A549 (cell line): ENCODE data around the gene GNG14.

Experiments used
- CHD2 ChIP-seq: fragments of 150-350 bp; IDR thresholded peaks from 2 replicates; pipeline ENCODE4 v1.6.1; 2014; ENCODE audit warnings: low read length; ENCODE audit not compliant: partially characterized antibody
- CTCF ChIP-seq: fragments of >200 bp; sonication (Bioruptor Twin); formaldehyde crosslinking; IDR thresholded peaks from 3 replicates; pipeline ENCODE4 v1.5.1; 2016
- FOXS1 ChIP-seq: fragments of 250-450 bp; sonication (Bioruptor Pico); IDR thresholded peaks from 2 replicates; pipeline ENCODE4 v1.5.0; 2020; ENCODE audit warnings: mild to moderate bottlenecking, moderate library complexity
- JUN ChIP-seq, 2 experiments: fragments of >200 bp; sonication (Bioruptor Twin); formaldehyde crosslinking; IDR thresholded peaks; 2 replicates in 1 of 2; 3 replicates in 1 of 2; pipeline ENCODE4 v1.6.1; 2016 to 2017
- MAZ ChIP-seq: fragments of 150-350 bp; IDR thresholded peaks from 2 replicates; pipeline ENCODE4 v1.6.1; 2014; ENCODE audit warnings: antibody characterized with exemption, low read depth, low read length, borderline replicate concordance
- POLR2A ChIP-seq: IDR thresholded peaks from 2 replicates; pipeline ENCODE4 v1.6.1; 2012; ENCODE audit warnings: mild to moderate bottlenecking, low read length
- RNF2 ChIP-seq: fragments of 200-600 bp; sonication (generic); IDR thresholded peaks from 2 replicates; pipeline ENCODE4 v1.6.1; 2016; ENCODE audit warnings: low read depth, mild to moderate bottlenecking, antibody characterized with exemption, moderate library complexity, borderline replicate concordance
- TF ChIP-seq, protein P1 (sequence below): fragments of 200-600 bp; sonication (generic); IDR thresholded peaks from 2 replicates; pipeline ENCODE4 v1.6.1; 2016; ENCODE audit warnings: antibody characterized with exemption, mild to moderate bottlenecking, moderate library complexity
- TF ChIP-seq, protein P2 (sequence below): IDR thresholded peaks from 2 replicates; pipeline ENCODE4 v1.6.1; 2012

GRCh38 chr19:12676384-12676792 lies 11.4 kb upstream of the GNG14 start:
- TF ChIP-seq FOXS1 = no peak
- TF ChIP-seq CTCF = peak; percentile 54
- TF ChIP-seq, protein P1, sequence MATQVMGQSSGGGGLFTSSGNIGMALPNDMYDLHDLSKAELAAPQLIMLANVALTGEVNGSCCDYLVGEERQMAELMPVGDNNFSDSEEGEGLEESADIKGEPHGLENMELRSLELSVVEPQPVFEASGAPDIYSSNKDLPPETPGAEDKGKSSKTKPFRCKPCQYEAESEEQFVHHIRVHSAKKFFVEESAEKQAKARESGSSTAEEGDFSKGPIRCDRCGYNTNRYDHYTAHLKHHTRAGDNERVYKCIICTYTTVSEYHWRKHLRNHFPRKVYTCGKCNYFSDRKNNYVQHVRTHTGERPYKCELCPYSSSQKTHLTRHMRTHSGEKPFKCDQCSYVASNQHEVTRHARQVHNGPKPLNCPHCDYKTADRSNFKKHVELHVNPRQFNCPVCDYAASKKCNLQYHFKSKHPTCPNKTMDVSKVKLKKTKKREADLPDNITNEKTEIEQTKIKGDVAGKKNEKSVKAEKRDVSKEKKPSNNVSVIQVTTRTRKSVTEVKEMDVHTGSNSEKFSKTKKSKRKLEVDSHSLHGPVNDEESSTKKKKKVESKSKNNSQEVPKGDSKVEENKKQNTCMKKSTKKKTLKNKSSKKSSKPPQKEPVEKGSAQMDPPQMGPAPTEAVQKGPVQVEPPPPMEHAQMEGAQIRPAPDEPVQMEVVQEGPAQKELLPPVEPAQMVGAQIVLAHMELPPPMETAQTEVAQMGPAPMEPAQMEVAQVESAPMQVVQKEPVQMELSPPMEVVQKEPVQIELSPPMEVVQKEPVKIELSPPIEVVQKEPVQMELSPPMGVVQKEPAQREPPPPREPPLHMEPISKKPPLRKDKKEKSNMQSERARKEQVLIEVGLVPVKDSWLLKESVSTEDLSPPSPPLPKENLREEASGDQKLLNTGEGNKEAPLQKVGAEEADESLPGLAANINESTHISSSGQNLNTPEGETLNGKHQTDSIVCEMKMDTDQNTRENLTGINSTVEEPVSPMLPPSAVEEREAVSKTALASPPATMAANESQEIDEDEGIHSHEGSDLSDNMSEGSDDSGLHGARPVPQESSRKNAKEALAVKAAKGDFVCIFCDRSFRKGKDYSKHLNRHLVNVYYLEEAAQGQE = no peak
- TF ChIP-seq, protein P2, sequence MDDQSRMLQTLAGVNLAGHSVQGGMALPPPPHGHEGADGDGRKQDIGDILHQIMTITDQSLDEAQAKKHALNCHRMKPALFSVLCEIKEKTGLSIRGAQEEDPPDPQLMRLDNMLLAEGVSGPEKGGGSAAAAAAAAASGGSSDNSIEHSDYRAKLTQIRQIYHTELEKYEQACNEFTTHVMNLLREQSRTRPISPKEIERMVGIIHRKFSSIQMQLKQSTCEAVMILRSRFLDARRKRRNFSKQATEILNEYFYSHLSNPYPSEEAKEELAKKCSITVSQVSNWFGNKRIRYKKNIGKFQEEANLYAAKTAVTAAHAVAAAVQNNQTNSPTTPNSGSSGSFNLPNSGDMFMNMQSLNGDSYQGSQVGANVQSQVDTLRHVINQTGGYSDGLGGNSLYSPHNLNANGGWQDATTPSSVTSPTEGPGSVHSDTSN = no peak
- TF ChIP-seq JUN (IDR thresholded peaks at IDR 0.05) = no peak
- TF ChIP-seq POLR2A = no peak
- TF ChIP-seq RNF2 = no peak
- no peak for TF ChIP-seq MAZ
- TF ChIP-seq CHD2 = no peak
